NCI-H2029 treated with DMSO at 0.1 percent for 48 hours (cell line): Measurements from ENCODE around the gene UNC50.
A peak's percentile ranks its signal among the peaks of the same experiment; 100 is the strongest.
"Not testable (repeated sequence)": the region's sequence is repeated elsewhere in the genome, so short reads cannot be mapped to it uniquely, and the experiment has no call there.

Experiments used
- DNase-seq: peaks from one replicate; lab custom pipeline; 2025; lab: John Stamatoyannopoulos, UW

UNC50 gene

GRCh38 chr2:98608962-98609604, 694 bp downstream of the UNC50 start:
- DNase-seq = no peak

- no peak for DNase-seq
These were observed 5.8 kb downstream of the UNC50 start for GRCh38 chr2:98614024-98614739.

GRCh38 chr2:98615481-98615880, 7.1 kb downstream of the UNC50 start:
- DNase-seq = no peak

- DNase-seq = no peak
These were observed 8.8 kb downstream of the UNC50 start for GRCh38 chr2:98617149-98617548.

- no peak for DNase-seq
These were observed 15.3 kb downstream of the UNC50 start for GRCh38 chr2:98623657-98624056.

GRCh38 chr2:98632351-98632750, 24.0 kb downstream of the UNC50 start:
- DNase-seq = no peak

GRCh38 chr2:98634406-98635092, 26.2 kb downstream of the UNC50 start:
- DNase-seq = no peak

GRCh38 chr2:98637401-98638147, 29.2 kb downstream of the UNC50 start:
- DNase-seq = no peak

GRCh38 chr2:98643496-98644100, 35.2 kb downstream of the UNC50 start:
- DNase-seq = no peak

GRCh38 chr2:98647636-98648035, 39.2 kb downstream of the UNC50 start:
- no peak for DNase-seq

GRCh38 chr2:98648451-98648850, 40.1 kb downstream of the UNC50 start:
- DNase-seq = no peak

- peak; percentile 95 for DNase-seq
These were observed 41.0 kb downstream of the UNC50 start for GRCh38 chr2:98649135-98649991.

GRCh38 chr2:98649992-98650375, 41.6 kb downstream of the UNC50 start:
- no peak for DNase-seq

- DNase-seq = no peak
These were observed 42.6 kb downstream of the UNC50 start for GRCh38 chr2:98650998-98651397.

GRCh38 chr2:98654699-98655495, 46.5 kb downstream of the UNC50 start:
- no peak for DNase-seq

GRCh38 chr2:98656800-98657199, 48.4 kb downstream of the UNC50 start:
- DNase-seq = no peak

GRCh38 chr2:98658816-98659490, 50.6 kb downstream of the UNC50 start:
- no peak for DNase-seq

- DNase-seq = not testable (repeated sequence)
These were observed 51.1 kb downstream of the UNC50 start for GRCh38 chr2:98659491-98659840.

GRCh38 chr2:98663511-98664090, 55.2 kb downstream of the UNC50 start:
- no peak for DNase-seq
